SKM-1 treated with dmso at 0.1 percent for 144 hours (cell line): ENCODE data around the gene COQ8A.

Source experiments
- DNase-seq: peaks from one replicate; lab custom pipeline; 2025; ENCODE audit not compliant: unreplicated experiment; lab: John Stamatoyannopoulos, UW

COQ8A gene

DNA sequence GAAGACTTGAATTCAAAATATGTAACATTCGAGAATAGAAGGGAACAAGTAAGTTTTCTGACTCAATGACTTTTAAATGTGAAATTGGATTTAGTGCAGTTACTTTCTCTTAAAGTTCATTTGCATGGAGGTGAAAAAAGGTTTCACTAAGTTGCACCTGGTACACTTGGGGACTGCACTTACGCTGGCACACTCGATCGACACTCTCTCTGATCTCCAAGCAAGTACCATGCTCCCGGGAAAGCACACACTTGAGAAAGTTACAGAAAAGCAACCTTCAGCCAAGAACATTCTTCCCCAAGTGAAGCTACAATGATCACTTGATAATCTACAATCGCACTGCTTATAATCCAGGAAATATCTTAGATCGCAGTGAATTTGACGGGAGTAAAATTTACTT, 63.1 kb downstream of the COQ8A start:
- DNase-seq, result no peak

DNA sequence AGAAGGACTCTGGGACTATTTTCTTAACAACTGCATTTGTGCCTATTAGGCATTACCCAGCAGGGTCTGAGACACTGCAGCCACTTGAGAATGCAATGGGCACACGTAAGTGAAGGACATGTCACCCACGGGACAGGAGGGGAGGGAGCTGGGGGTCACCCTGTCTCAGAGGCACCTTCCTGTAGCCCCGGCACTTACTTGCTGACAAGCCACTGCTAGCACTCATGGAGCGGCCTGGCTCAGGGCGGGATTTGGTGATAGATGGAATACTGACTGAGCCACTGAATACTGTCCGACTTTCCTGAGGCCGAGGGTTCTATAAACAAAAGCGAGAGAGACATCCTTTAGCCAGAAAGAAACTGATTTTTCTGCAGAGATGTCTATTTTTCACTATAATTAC, 64.7 kb downstream of the COQ8A start:
- no peak for DNase-seq

DNA sequence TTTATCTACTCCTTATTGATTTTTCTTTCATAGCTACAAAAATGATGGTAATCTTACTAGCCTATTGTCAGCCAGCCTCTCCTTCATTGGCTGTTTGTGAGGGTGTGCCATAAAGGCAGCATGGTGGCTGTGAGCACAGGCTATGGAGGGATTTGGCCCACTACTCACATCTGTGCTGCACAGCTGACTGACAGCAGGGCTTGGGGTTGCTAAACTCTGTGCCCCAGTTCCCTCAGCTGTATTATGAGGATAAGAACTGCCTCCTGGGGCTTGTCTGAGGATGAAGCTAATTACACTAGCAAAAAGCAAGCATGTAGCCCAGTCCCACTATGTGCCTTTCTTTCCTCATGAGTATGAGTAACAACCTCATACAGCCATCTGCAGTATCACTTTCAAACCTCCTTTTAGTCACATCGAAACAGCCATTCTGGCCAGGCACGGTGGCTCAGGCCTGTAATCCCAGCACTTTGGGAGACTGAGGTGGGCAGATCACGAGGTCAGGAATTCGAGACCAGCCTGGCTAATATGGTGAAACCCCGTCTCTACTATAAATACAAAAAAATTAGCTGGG, 66.2 kb downstream of the COQ8A start:
- DNase-seq, result no peak

- no peak for DNase-seq
Measured at GRCh38 chr1:227009937-227010336, 69.8 kb downstream of the COQ8A start.

DNA sequence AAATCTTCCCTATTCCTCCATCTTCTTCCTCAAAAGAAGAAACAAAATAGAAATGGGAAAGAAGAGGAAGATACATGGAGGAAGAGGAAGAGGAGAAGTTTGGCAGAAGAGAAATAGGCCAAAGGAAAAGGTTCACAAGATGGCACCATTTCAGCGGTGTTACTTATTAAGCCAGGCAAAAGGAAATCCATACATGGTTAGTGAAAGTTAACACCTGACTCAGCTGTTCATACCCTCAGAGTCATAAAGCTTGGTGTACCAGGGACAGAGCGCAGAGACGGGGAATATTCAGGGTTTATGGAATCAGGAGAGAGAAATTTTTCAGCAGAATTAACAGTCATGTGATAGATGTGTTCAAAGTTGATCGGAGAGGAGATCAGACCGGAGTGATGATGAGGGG, 70.6 kb downstream of the COQ8A start:
- no peak for DNase-seq

DNA sequence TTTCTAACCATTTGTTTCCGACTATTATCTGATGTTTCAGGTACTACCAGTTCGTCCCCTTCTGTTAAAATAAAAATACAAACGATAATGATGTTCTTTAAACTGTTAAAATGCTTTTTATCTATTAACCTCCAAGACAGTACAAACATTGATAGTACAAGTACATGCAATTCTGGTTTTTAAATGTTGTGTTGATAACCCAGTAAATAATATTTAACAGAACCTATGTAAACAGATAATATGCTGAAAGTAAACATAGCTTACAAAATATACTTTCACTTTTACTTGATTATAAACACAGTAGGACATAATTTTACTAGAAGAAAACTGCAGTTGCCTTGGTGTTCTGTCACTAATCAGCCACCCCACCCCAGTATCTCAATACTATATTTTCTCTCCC, 76.9 kb downstream of the COQ8A start:
- no peak for DNase-seq

GRCh38 chr1:227032396-227032795, 92.3 kb downstream of the COQ8A start:
- DNase-seq, result no peak

GRCh38 chr1:227033880-227034279, 93.8 kb downstream of the COQ8A start:
- no peak for DNase-seq

- no peak for DNase-seq
Measured at GRCh38 chr1:227035316-227035715, 95.2 kb downstream of the COQ8A start.

GRCh38 chr1:227037121-227037520, 97.0 kb downstream of the COQ8A start:
- DNase-seq, result no peak
